ENCODE data around the gene KRTAP12-4.
"Not testable (repeated sequence)": the region's sequence is repeated elsewhere in the genome, so short reads cannot be mapped to it uniquely, and the experiment has no call there.

KRTAP12-4 gene

GRCh38 chr21:44656868-44657267 lies 2.4 kb upstream of the KRTAP12-4 start:
- Mint-ChIP-seq H3K27me3 (peaks cover 6% of the 10 kb centered on the region), H3K27ac (no peak overlapping the region), H3K36me3 (peaks cover 1% of the 10 kb centered on the region), H3K4me1 (peaks cover 7% of the 10 kb centered on the region), H3K9me3 (peaks cover 10% of the 10 kb centered on the region), H3K4me3 (no peak overlapping the region)
- ATAC-seq (ENCODE audit: low read depth), result no peak
- DNase-seq (ENCODE audit: low spot score in 2 of 2), result no peak

- no peak for ATAC-seq (ENCODE audit: low read depth)
- Mint-ChIP-seq H3K4me3 (no peak overlapping the region), H3K27me3 (peaks cover 7% of the 10 kb centered on the region), H3K36me3 (peaks cover 1% of the 10 kb centered on the region), H3K9me3 (peaks cover 8% of the 10 kb centered on the region), H3K27ac (no peak overlapping the region), H3K4me1 (peaks cover 7% of the 10 kb centered on the region)
- no peak for DNase-seq (ENCODE audit: low spot score in 2 of 2)
Measured at GRCh38 chr21:44653656-44654575, 543 bp downstream of the KRTAP12-4 start.

- H3K4me1 Mint-ChIP-seq, result peaks cover 6% of the 10 kb centered on the region
- ATAC-seq (ENCODE audit: low read depth) (no peak), DNase-seq (ENCODE audit: low spot score in 2 of 2) (no peak)
Measured at GRCh38 chr21:44653123-44653522, 1.3 kb downstream of the KRTAP12-4 start.

GRCh38 chr21:44650973-44651675 lies 3.3 kb downstream of the KRTAP12-4 start:
- Mint-ChIP-seq H3K27ac (no peak overlapping the region), H3K27me3 (peaks cover 11% of the 10 kb centered on the region), H3K36me3 (no peaks in the 10 kb centered on the region)

More at GRCh38 chr21:44653123-44653522, 1.3 kb downstream of the KRTAP12-4 start:
- Mint-ChIP-seq H3K4me3 (no peak overlapping the region), H3K27ac (no peak overlapping the region), H3K27me3 (peaks cover 7% of the 10 kb centered on the region), H3K36me3 (peaks cover 1% of the 10 kb centered on the region), H3K9me3 (peaks cover 8% of the 10 kb centered on the region)

GRCh38 chr21:44650265-44650972 lies 4.0 kb downstream of the KRTAP12-4 start:
- Mint-ChIP-seq H3K4me3 (no peak overlapping the region), H3K36me3 (no peaks in the 10 kb centered on the region)
- ATAC-seq (ENCODE audit: low read depth), result no peak

More at GRCh38 chr21:44650973-44651675, 3.3 kb downstream of the KRTAP12-4 start:
- DNase-seq (ENCODE audit: low spot score in 2 of 2) (no peak), ATAC-seq (ENCODE audit: low read depth) (no peak)
- peaks cover 3% of the 10 kb centered on the region for H3K4me1 Mint-ChIP-seq
- H3K4me3 Mint-ChIP-seq, result no peak overlapping the region
- H3K9me3 Mint-ChIP-seq, result peaks cover under 1% of the 10 kb centered on the region

GRCh38 chr21:44649521-44650100 lies 4.8 kb downstream of the KRTAP12-4 start:
- Mint-ChIP-seq H3K9me3 (peaks cover 5% of the 10 kb centered on the region), H3K4me3 (no peak overlapping the region), H3K4me1 (peaks cover 3% of the 10 kb centered on the region), H3K27me3 (peaks cover 11% of the 10 kb centered on the region), H3K36me3 (no peaks in the 10 kb centered on the region), H3K27ac (no peak overlapping the region)
- no peak for DNase-seq (ENCODE audit: low spot score in 2 of 2)
- ATAC-seq (ENCODE audit: low read depth), result no peak

More at GRCh38 chr21:44650265-44650972, 4.0 kb downstream of the KRTAP12-4 start:
- peaks cover 11% of the 10 kb centered on the region for H3K27me3 Mint-ChIP-seq
- DNase-seq (ENCODE audit: low spot score in 2 of 2), result no peak
- H3K4me1 Mint-ChIP-seq, result peaks cover 3% of the 10 kb centered on the region
- H3K9me3 Mint-ChIP-seq, result no peaks in the 10 kb centered on the region
- H3K27ac Mint-ChIP-seq, result no peak overlapping the region

- Mint-ChIP-seq H3K27me3 (peaks cover 11% of the 10 kb centered on the region), H3K4me1 (peaks cover 3% of the 10 kb centered on the region), H3K9me3 (peaks cover 9% of the 10 kb centered on the region), H3K27ac (no peak overlapping the region), H3K4me3 (no peak overlapping the region), H3K36me3 (no peaks in the 10 kb centered on the region)
- DNase-seq (ENCODE audit: low spot score in 2 of 2), result no peak
- ATAC-seq (ENCODE audit: low read depth), result no peak
Measured at GRCh38 chr21:44648557-44649311, 5.7 kb downstream of the KRTAP12-4 start.

GRCh38 chr21:44647222-44647552 lies 7.3 kb downstream of the KRTAP12-4 start:
- H3K4me3 Mint-ChIP-seq, result no peak overlapping the region
- H3K27ac Mint-ChIP-seq, result no peak overlapping the region
- H3K4me1 Mint-ChIP-seq, result peaks cover 3% of the 10 kb centered on the region
- peaks cover 15% of the 10 kb centered on the region for H3K27me3 Mint-ChIP-seq
- no peaks in the 10 kb centered on the region for H3K36me3 Mint-ChIP-seq
- peaks cover 16% of the 10 kb centered on the region for H3K9me3 Mint-ChIP-seq
- DNase-seq (ENCODE audit: low spot score in 2 of 2), result no peak
- ATAC-seq (ENCODE audit: low read depth), result no peak

- Mint-ChIP-seq H3K9me3 (peaks cover 17% of the 10 kb centered on the region), H3K27me3 (peaks cover 15% of the 10 kb centered on the region)
- not testable (repeated sequence) for DNase-seq (ENCODE audit: low spot score in 2 of 2); H3K4me1 Mint-ChIP-seq; ATAC-seq (ENCODE audit: low read depth); H3K36me3 Mint-ChIP-seq; H3K4me3 Mint-ChIP-seq; H3K27ac Mint-ChIP-seq
Measured at GRCh38 chr21:44646366-44647221, 7.9 kb downstream of the KRTAP12-4 start, which contains the start of gene KRTAP10-11. TSS of gene KRTAP10-11 (plus strand) at chr21:44646414. CDS start at chr21:44646459, 45 bp downstream.

GRCh38 chr21:44644878-44645277 lies 9.6 kb downstream of the KRTAP12-4 start:
- Mint-ChIP-seq H3K27ac (no peak overlapping the region), H3K4me1 (peaks cover 3% of the 10 kb centered on the region), H3K4me3 (no peak overlapping the region), H3K9me3 (peaks cover 23% of the 10 kb centered on the region), H3K27me3 (peaks cover 24% of the 10 kb centered on the region), H3K36me3 (peaks cover 5% of the 10 kb centered on the region)
- ATAC-seq (ENCODE audit: low read depth) (no peak), DNase-seq (ENCODE audit: low spot score in 2 of 2) (no peak)

- ATAC-seq (ENCODE audit: low read depth), result no peak
- Mint-ChIP-seq H3K9me3 (peaks cover 23% of the 10 kb centered on the region), H3K4me3 (no peak overlapping the region), H3K4me1 (peaks cover 3% of the 10 kb centered on the region), H3K27me3 (peaks cover 27% of the 10 kb centered on the region), H3K36me3 (peaks cover 5% of the 10 kb centered on the region), H3K27ac (no peak overlapping the region)
- DNase-seq (ENCODE audit: low spot score in 2 of 2), result no peak
Measured at GRCh38 chr21:44643741-44644310, 10.6 kb downstream of the KRTAP12-4 start.

- Mint-ChIP-seq H3K4me1 (no peaks in the 10 kb centered on the region), H3K27ac (no peak overlapping the region), H3K36me3 (peaks cover 5% of the 10 kb centered on the region), H3K9me3 (peaks cover 23% of the 10 kb centered on the region), H3K4me3 (no peak overlapping the region), H3K27me3 (peaks cover 26% of the 10 kb centered on the region)
- ATAC-seq (ENCODE audit: low read depth) (no peak), DNase-seq (ENCODE audit: low spot score in 2 of 2) (no peak)
Measured at GRCh38 chr21:44640761-44641160, 13.7 kb downstream of the KRTAP12-4 start.

Measured in memory B cell (primary cell).